ENCODE measurements around the gene HOXC5. TPM values are rescaled to one million over a fixed set of nuclear protein-coding genes. Genes with fewer than 3 reads are reported as not detected.

The HOXC5 gene
- total and polyA plus RNA-seq, 4 donors = not detected

DNA sequence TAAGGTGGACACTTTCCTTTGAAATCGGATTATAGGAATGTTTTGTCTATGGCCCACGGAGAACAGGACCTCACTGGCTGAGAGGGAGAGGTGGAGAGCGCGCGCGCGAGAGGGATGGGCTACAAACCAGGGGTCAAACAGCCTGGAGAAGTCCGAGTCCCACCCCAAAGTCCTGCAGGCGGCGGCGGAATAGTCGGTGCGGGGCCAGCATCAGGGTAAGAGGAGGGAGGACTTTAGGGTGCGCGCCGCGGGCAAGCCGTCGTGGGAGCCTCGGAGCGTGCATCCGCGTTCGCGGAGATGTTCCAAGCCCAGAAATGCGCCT is 27.4 kb upstream of the HOXC5 start:
- TF ChIP-seq TAF1 (conservative IDR thresholded peaks at IDR 0.05) (no peak), FOXA1 (IDR thresholded peaks at IDR 0.05) (no peak), FOXA2 (IDR thresholded peaks at IDR 0.05) (no peak), HNF4G (IDR thresholded peaks at IDR 0.05) (no peak), GABPA (IDR thresholded peaks at IDR 0.05 in 1 of 2, conservative IDR thresholded peaks at IDR 0.05 in 1 of 2) (no peak), NR2F2 (IDR thresholded peaks at IDR 0.05) (no peak), SP1 (IDR thresholded peaks at IDR 0.05) (no peak), HNF4A (conservative IDR thresholded peaks at IDR 0.05) (no peak), EGR1 (IDR thresholded peaks at IDR 0.05; ENCODE audit: low read depth in 2 of 2) (no peak), RAD21 (IDR thresholded peaks at IDR 0.05) (no peak), YY1 (IDR thresholded peaks at IDR 0.05) (no peak)
- TF ChIP-seq, protein P1, sequence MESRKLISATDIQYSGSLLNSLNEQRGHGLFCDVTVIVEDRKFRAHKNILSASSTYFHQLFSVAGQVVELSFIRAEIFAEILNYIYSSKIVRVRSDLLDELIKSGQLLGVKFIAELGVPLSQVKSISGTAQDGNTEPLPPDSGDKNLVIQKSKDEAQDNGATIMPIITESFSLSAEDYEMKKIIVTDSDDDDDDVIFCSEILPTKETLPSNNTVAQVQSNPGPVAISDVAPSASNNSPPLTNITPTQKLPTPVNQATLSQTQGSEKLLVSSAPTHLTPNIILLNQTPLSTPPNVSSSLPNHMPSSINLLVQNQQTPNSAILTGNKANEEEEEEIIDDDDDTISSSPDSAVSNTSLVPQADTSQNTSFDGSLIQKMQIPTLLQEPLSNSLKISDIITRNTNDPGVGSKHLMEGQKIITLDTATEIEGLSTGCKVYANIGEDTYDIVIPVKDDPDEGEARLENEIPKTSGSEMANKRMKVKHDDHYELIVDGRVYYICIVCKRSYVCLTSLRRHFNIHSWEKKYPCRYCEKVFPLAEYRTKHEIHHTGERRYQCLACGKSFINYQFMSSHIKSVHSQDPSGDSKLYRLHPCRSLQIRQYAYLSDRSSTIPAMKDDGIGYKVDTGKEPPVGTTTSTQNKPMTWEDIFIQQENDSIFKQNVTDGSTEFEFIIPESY (IDR thresholded peaks at IDR 0.05) = no peak
- TF ChIP-seq, protein P2, sequence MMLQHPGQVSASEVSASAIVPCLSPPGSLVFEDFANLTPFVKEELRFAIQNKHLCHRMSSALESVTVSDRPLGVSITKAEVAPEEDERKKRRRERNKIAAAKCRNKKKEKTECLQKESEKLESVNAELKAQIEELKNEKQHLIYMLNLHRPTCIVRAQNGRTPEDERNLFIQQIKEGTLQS (IDR thresholded peaks at IDR 0.05) = no peak
- TF ChIP-seq, protein P3, sequence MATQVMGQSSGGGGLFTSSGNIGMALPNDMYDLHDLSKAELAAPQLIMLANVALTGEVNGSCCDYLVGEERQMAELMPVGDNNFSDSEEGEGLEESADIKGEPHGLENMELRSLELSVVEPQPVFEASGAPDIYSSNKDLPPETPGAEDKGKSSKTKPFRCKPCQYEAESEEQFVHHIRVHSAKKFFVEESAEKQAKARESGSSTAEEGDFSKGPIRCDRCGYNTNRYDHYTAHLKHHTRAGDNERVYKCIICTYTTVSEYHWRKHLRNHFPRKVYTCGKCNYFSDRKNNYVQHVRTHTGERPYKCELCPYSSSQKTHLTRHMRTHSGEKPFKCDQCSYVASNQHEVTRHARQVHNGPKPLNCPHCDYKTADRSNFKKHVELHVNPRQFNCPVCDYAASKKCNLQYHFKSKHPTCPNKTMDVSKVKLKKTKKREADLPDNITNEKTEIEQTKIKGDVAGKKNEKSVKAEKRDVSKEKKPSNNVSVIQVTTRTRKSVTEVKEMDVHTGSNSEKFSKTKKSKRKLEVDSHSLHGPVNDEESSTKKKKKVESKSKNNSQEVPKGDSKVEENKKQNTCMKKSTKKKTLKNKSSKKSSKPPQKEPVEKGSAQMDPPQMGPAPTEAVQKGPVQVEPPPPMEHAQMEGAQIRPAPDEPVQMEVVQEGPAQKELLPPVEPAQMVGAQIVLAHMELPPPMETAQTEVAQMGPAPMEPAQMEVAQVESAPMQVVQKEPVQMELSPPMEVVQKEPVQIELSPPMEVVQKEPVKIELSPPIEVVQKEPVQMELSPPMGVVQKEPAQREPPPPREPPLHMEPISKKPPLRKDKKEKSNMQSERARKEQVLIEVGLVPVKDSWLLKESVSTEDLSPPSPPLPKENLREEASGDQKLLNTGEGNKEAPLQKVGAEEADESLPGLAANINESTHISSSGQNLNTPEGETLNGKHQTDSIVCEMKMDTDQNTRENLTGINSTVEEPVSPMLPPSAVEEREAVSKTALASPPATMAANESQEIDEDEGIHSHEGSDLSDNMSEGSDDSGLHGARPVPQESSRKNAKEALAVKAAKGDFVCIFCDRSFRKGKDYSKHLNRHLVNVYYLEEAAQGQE (IDR thresholded peaks at IDR 0.05) = no peak
- TF ChIP-seq, protein P4, sequence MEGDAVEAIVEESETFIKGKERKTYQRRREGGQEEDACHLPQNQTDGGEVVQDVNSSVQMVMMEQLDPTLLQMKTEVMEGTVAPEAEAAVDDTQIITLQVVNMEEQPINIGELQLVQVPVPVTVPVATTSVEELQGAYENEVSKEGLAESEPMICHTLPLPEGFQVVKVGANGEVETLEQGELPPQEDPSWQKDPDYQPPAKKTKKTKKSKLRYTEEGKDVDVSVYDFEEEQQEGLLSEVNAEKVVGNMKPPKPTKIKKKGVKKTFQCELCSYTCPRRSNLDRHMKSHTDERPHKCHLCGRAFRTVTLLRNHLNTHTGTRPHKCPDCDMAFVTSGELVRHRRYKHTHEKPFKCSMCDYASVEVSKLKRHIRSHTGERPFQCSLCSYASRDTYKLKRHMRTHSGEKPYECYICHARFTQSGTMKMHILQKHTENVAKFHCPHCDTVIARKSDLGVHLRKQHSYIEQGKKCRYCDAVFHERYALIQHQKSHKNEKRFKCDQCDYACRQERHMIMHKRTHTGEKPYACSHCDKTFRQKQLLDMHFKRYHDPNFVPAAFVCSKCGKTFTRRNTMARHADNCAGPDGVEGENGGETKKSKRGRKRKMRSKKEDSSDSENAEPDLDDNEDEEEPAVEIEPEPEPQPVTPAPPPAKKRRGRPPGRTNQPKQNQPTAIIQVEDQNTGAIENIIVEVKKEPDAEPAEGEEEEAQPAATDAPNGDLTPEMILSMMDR (IDR thresholded peaks at IDR 0.05; ENCODE audit: low read depth, low read length, missing input control) = no peak
- TF ChIP-seq, protein P5, sequence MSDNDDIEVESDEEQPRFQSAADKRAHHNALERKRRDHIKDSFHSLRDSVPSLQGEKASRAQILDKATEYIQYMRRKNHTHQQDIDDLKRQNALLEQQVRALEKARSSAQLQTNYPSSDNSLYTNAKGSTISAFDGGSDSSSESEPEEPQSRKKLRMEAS (IDR thresholded peaks at IDR 0.05) = no peak
- no peak overlapping the region for H3K27ac ChIP-seq (ENCODE audit: low read depth in 1 of 2, low read length in 2 of 2)
- H3K9ac ChIP-seq (ENCODE audit: low read depth in 1 of 2, low read length in 2 of 2) = no peak overlapping the region
- WGBS = 5% methylated on average over 26 of the region's 26 CpGs
- H3K27me3 ChIP-seq (ENCODE audit: control insufficient read depth in 4 of 4, insufficient read depth in 4 of 4, low read length in 3 of 4) = peaks cover 5 to 54% (median 12%) of the 10 kb centered on the region in 4 donors
- H3K4me1 ChIP-seq (ENCODE audit: control insufficient read depth in 4 of 4, insufficient read depth in 4 of 4, low read length in 3 of 4) = peaks cover under 1 to 15% (median 9%) of the 10 kb centered on the region in 4 donors
- no peaks in the 10 kb centered on the region for H3K9me3 ChIP-seq (ENCODE audit: control insufficient read depth in 4 of 4, low read length in 3 of 4)
- H3K36me3 ChIP-seq (ENCODE audit: control insufficient read depth in 4 of 4, insufficient read depth in 3 of 4, low read depth in 1 of 4, low read length in 3 of 4) = no peaks in the 10 kb centered on the region
- H3K4me3 ChIP-seq (ENCODE audit: low read depth in 1 of 3, low read length in 3 of 3) = no peak overlapping the region
- no peak for DNase-seq (ENCODE audit: low spot score)

All from liver (tissue), 9 donors.